NT2/D1 (cell line): ENCODE measurements around the gene GNG7.
"Not testable (repeated sequence)": the region's sequence is repeated elsewhere in the genome, so short reads cannot be mapped to it uniquely, and the experiment has no call there.

Source experiments
- DNase-seq: peaks from one replicate; pipeline ENCODE4 v3.0.0-alpha.2; 2011; ENCODE audit warnings: low read depth, low spot score
- H3K27me3 ChIP-seq: 2 replicates; pipeline ENCODE4 v1.6.0; 2011; ENCODE audit warnings: mild to moderate bottlenecking; ENCODE audit not compliant: insufficient read length, insufficient read depth
- H3K36me3 ChIP-seq: 2 replicates; pipeline ENCODE4 v1.6.1; 2011; ENCODE audit warnings: mild to moderate bottlenecking, low read length, mixed read lengths; ENCODE audit not compliant: insufficient read depth, insufficient read length
- H3K4me1 ChIP-seq: 2 replicates; pipeline ENCODE4 v1.5.1; 2011; ENCODE audit not compliant: insufficient read depth, insufficient read length
- H3K4me3 ChIP-seq: 2 replicates; pipeline ENCODE4 v1.5.1; 2011; ENCODE audit warnings: low read depth; ENCODE audit not compliant: insufficient read length
- H3K9ac ChIP-seq: 2 replicates; pipeline ENCODE4 v1.6.0; 2011; ENCODE audit warnings: low read depth; ENCODE audit not compliant: insufficient read length
- H3K9me3 ChIP-seq: 2 replicates; pipeline ENCODE4 v1.5.1; 2011; ENCODE audit warnings: mild to moderate bottlenecking, low read length; ENCODE audit not compliant: insufficient read depth
- SUZ12 ChIP-seq: IDR thresholded peaks from 2 replicates; pipeline ENCODE4 v1.6.1; 2011; ENCODE audit not compliant: insufficient read length, insufficient read depth; ENCODE audit errors: extremely low read depth
- YY1 ChIP-seq: IDR thresholded peaks from 2 replicates; pipeline ENCODE4 v1.6.1; 2011; ENCODE audit not compliant: insufficient read length, insufficient read depth
- ZNF274 ChIP-seq: IDR thresholded peaks from 2 replicates; pipeline ENCODE4 v1.6.1; 2011; ENCODE audit warnings: mild to moderate bottlenecking, low read depth, low read length

GNG7 gene

DNA sequence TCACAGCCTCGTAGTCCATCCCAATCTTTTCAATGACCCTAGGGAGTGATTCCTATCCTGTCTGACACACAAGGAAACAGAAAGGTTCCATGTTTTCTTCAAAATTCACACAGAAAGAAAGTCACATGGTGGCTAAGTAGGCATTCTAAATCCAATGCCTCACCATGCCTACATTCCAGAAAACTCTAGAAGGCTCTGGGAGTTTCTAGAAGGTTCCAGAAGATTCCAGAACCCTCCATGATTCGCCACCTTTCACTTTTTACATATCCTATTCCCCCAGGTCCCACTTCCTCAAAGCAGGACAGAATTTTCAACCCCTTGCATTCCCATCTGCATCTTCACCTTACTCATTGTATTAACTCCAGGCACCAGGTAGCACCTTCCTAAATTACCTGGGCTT lies 23.1 kb downstream of the GNG7 start:
- Histone ChIP-seq H3K4me1 (peaks cover 14% of the 10 kb centered on the region), H3K4me3 (no peak overlapping the region), H3K9me3 (no peaks in the 10 kb centered on the region), H3K27me3 (peaks cover 2% of the 10 kb centered on the region), H3K9ac (no peak overlapping the region), H3K36me3 (no peaks in the 10 kb centered on the region)
- no peak for DNase-seq
- no peak for TF ChIP-seq ZNF274
- TF ChIP-seq SUZ12: no peak
- no peak for TF ChIP-seq YY1

DNA sequence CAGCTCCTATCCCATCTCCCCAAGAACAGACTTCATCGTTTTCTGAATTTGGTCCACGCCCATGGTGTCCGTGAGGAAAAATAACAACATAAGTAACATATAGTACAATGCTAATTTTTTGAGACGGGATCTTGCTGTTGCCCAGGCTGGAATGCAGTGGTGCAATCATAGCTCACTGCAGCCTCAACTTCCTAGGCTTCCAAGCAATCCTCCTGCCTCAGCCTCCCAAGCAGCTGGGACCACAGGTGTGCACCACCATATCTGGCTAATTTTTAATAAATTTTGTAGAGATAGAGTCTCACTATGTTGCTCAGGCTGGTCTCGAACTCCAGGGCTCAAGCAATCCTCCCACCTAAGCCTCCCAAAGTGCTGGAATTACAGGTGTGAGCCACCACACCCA lies 23.5 kb downstream of the GNG7 start:
- not testable (repeated sequence) for H3K36me3 ChIP-seq, H3K4me3 ChIP-seq, H3K27me3 ChIP-seq, H3K9ac ChIP-seq, H3K9me3 ChIP-seq, DNase-seq
- peaks cover 14% of the 10 kb centered on the region for H3K4me1 ChIP-seq

DNA sequence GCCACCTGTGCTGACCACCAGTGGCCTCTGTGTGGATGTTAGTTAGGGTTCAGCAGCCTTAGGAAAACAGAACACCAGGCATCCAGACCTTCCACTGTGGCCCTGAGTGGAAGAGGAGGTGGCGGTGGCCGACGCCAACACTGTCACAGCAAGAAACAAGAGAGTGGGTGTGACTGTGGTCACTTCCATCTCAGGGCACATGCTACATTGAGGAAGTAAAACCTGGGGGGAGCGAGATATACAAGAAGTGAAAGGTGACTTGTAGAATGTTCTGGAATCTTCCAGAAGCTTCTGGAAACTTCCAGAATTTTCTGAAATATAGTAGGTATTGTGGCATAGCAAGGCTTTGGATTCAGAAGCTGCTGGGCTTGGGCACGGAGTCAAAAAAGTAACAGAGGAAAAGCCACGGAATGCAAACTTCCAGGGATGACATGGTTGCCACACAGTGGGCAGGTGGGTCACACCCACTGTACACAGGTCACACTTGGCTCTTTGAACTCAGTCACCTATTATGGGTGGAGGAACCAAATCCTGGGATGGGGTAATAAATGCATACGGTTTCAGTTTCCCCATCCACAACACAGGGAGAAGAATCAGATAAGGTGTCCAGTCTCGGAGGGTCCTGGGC lies 24.3 kb downstream of the GNG7 start:
- H3K9me3 ChIP-seq: no peaks in the 10 kb centered on the region
- H3K36me3 ChIP-seq: no peaks in the 10 kb centered on the region
- H3K9ac ChIP-seq: no peak overlapping the region
- no peak overlapping the region for H3K4me3 ChIP-seq
- TF ChIP-seq YY1: no peak
- TF ChIP-seq ZNF274: no peak
- no peak for TF ChIP-seq SUZ12
- peaks cover 10% of the 10 kb centered on the region for H3K4me1 ChIP-seq
- DNase-seq: no peak
- peaks cover 2% of the 10 kb centered on the region for H3K27me3 ChIP-seq

DNA sequence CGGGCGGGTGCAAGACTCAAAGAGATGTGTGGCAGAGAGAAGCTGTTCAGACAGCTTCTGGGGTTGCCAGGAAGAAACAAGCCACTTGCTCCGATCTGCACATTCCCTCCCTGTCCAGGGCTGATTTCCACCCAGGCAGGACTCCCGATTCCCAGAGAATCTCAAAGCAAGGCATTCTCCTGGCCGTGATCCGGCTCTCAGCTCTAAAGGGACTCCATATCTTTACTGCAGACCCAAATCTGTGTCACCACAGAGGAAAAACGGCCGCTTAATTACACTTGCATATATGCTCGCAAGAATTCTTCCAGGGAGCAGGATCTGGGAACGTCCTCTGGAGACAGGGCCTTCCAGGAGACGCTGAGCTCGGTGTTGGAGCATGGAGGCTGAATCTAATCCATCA lies 25.7 kb downstream of the GNG7 start:
- H3K9me3 ChIP-seq: no peaks in the 10 kb centered on the region
- H3K36me3 ChIP-seq: no peaks in the 10 kb centered on the region
- H3K27me3 ChIP-seq: peaks cover 2% of the 10 kb centered on the region
- H3K9ac ChIP-seq: no peak overlapping the region
- no peak for DNase-seq
- TF ChIP-seq ZNF274 (no peak), YY1 (no peak), SUZ12 (no peak)
- H3K4me1 ChIP-seq: peaks cover 10% of the 10 kb centered on the region
- no peak overlapping the region for H3K4me3 ChIP-seq

DNA sequence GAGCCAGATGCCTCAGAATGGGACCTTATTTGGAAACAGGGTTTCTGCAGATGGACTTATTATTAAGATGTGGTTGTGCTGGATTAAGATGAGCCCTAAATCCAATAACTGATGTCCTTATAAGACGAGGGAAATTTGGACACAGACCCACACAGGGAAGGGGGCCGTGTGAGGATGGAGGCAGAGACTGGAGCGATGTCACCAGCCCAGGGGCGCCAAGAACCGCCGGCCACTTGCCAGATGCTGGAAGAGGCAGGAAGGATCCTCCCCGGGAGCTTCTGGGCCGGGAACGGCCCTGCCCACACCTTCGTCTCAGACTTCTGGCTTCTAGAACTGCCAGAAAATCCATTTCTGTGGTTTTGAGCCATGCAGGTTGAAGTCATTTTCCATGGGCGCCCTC lies 26.6 kb downstream of the GNG7 start:
- no peak for DNase-seq
- Histone ChIP-seq H3K9me3 (peaks cover 3% of the 10 kb centered on the region; the same call in 1 of the 2 replicates), H3K36me3 (no peaks in the 10 kb centered on the region), H3K9ac (no peak overlapping the region), H3K4me1 (peaks cover 14% of the 10 kb centered on the region), H3K27me3 (peaks cover 2% of the 10 kb centered on the region), H3K4me3 (no peak overlapping the region)
- TF ChIP-seq YY1: no peak
- TF ChIP-seq ZNF274: no peak
- TF ChIP-seq SUZ12: no peak

DNA sequence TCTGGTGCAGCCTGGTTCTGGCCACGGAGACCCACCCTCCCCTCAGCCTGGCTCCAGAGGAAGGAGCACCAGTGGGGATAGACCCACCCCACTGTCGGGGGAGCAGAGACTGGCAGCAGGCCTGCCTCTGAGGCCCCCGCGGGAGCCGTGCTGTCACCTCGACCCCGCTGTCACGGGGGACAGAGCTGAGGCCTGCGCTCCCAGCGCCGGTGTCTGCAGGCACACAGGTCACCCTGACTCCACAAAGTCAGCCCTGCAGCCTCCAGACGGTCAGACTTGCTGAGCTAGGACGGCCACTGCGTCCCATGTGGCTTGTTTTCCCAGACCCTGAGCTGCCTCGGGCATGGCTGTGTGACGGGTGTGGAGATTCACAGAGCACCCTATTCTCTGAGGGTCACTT lies 32.3 kb downstream of the GNG7 start:
- TF ChIP-seq SUZ12 (no peak), YY1 (no peak), ZNF274 (no peak)
- Histone ChIP-seq H3K27me3 (no peaks in the 10 kb centered on the region), H3K4me1 (peaks cover 13% of the 10 kb centered on the region), H3K9ac (peak overlapping the region; percentile 16), H3K36me3 (no peaks in the 10 kb centered on the region), H3K4me3 (no peak overlapping the region), H3K9me3 (peaks cover 3% of the 10 kb centered on the region; the same call in 1 of the 2 replicates)
- DNase-seq: no peak

DNA sequence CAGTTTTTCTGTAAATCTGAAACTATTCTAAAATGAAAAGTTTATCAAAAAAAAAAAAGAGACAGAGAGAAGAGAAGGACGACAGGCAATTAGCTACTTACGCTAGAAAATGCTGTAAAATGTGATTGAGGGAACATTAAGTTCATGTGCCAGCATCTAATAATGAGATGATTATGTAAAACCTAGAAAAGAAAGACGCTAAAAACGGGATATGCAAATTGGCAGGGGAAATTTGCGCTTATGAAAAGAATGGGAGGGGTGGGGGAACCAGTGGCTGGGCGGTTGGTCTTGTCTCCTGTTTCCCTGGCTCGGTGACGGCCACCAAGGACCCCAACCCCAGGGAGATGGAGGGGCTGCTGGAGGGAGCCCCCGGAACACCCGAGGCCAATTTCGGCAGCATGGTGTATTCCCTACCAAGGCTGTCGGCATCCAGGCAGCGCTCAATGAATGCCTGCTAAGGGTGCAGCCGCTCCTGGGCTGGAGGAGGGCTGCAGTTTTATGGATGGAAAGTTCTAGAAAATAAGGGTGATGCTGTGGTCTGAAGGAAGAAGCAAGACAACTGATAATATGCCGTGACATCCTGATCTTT lies 34.2 kb downstream of the GNG7 start:
- H3K27me3 ChIP-seq: no peaks in the 10 kb centered on the region
- DNase-seq: no peak
- peaks cover 14% of the 10 kb centered on the region for H3K4me1 ChIP-seq
- TF ChIP-seq SUZ12: no peak
- TF ChIP-seq ZNF274: no peak
- TF ChIP-seq YY1: no peak
- peaks cover 4% of the 10 kb centered on the region; the same call in 1 of the 2 replicates for H3K9me3 ChIP-seq
- no peak overlapping the region for H3K4me3 ChIP-seq
- H3K9ac ChIP-seq: no peak overlapping the region
- H3K36me3 ChIP-seq: no peaks in the 10 kb centered on the region

DNA sequence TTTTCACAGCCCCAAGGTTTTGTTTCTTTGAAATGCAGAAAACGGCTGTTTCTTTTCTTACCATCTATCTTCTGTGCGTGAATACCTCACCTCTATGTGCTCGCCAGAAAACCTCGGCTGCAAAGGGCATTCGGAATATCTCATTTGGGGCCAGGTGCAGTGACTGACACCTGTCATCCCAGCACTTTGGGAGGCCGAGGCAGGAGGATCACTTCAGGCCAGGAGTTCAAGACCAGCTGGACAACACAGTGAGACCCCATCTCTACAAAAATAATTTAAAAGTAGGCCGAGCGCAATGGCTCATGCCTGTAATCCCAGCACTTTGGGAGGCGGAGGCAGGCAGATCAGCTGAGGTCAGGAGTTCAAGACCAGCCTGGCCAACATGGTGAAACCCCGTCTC lies 35.1 kb downstream of the GNG7 start:
- H3K9me3 ChIP-seq: peaks cover 13% of the 10 kb centered on the region; the same call in 1 of the 2 replicates
- not testable (repeated sequence) for DNase-seq, H3K9ac ChIP-seq, H3K4me3 ChIP-seq, H3K27me3 ChIP-seq, H3K36me3 ChIP-seq
- peaks cover 14% of the 10 kb centered on the region for H3K4me1 ChIP-seq
